HG02623 (cell line): Measurements from ENCODE around the gene TMEM86A.

Experiments used
- ATAC-seq: cut with Tn5 transposase; IDR thresholded peaks from one replicate; pipeline ENCODE4 v1.9.1; 2021; ENCODE audit warnings: moderate library complexity; ENCODE audit not compliant: unreplicated experiment

Gene TMEM86A

DNA sequence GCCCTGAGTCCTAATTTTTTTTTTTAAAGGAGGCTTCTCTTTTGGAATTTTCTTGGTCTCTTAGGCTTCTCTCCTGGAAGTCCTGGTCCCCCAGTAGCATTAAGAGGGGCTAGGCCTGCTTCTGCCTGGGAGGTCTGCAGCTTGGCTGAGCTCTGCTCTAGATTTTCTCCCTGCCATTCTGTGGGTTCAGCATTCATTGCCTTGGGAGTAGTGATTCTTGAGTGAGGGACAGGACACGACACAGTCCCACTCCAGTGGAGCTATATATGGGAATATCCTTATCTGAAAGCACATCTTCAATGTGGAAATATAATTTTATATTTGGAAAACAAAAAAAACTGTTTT lies 23.7 kb downstream of the TMEM86A start:
- ATAC-seq = peak; percentile 5

GRCh38 chr11:18723991-18724390 lies 25.4 kb downstream of the TMEM86A start:
- no peak for ATAC-seq

- ATAC-seq = no peak
Measured at GRCh38 chr11:18726040-18726439, 27.5 kb downstream of the TMEM86A start, which contains the start of gene IGSF22. IGSF22 (minus strand) TSS chr11:18726188; CDS start chr11:18724236, 1,952 bp downstream.

- ATAC-seq = no peak
Measured at GRCh38 chr11:18727479-18728236, 29.1 kb downstream of the TMEM86A start.

DNA sequence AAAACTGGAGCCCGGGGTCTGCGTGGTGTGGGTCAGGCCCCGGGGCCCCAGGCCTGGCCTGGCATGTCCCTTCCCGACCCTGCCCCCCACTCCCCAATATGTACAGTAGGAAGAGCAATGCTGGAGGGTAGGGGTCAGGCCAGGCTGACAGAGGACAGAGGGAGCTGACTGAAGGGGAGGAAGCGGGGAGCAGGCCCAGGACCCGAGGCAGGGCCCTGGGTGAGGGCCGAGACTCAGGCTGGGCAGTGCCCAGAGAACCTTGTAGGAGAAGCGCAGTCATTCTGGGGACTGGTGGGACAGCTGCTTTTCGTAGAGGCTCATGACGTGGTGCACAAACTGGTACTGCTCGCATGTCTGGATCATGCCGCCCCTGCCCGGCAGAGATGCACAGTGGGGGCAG lies 30.1 kb downstream of the TMEM86A start:
- no peak for ATAC-seq

GRCh38 chr11:18729426-18729825 lies 30.8 kb downstream of the TMEM86A start:
- no peak for ATAC-seq

DNA sequence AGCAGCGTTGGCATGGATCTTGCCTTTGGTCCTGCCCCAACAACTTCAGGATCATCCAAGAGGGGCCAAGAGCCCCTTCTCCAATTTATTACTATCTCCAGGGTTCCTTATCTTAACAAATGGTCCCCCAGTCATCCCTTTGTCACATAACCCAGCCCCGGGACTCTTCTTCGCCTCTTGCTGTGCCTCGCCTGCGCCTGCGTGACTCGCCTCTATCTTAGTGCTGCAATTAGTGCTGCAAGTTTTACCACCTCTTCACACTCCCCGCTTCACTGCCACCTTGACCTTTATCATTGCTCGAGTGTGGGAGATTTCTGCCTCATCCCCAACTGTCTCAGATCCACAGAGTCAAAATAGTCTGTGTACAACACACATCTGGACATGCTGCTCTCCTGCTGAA lies 31.4 kb downstream of the TMEM86A start:
- ATAC-seq = no peak

- no peak for ATAC-seq
Measured at GRCh38 chr11:18731441-18731840, 32.9 kb downstream of the TMEM86A start.

GRCh38 chr11:18731949-18732821 lies 33.6 kb downstream of the TMEM86A start:
- ATAC-seq = no peak

DNA sequence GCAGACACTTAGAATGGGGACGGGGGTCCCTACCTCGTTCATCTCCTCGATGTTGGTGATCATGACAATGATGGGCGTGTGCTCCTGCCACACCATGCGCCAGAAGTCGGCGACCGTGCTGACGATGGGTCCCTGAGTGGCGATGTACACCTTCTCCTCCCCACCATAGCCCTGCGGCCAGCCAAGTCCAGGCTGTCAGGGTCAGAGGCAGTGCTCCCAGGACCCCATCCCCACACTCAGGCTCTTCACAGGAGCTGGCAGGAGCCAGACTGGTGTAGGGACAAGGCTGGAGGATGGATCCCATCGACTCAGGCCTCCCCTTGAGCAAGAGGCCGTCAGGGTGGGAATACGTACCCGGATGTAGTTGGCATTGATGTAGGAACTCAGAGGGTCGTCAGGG lies 34.6 kb downstream of the TMEM86A start:
- ATAC-seq = no peak

DNA sequence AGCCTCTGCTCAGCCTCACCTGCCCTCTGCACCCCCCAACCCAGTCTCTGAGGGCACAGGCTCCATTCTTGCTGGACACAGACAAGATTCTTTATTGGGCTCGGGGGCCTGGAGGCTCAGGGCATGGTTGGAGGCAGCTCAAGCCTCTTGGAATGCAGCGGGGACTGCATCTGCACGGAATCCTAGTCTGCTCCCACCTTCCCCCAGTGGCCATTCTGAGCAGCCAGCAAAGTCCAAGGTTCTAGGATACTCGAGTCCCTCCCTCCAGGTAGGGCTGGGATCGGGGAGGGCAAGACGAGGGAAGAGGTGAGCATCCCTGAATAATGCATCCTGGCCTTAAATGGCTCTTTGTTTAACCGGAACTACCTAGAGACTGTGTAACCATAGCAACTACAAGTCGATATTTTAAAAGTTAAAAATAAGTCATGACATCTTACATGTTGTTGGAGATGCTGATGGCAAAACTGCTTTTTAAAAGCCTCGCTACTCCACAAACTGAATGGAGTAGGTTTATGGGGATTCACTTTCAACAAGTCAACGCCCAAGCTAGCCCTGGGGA lies 38.1 kb downstream of the TMEM86A start:
- no peak for ATAC-seq

GRCh38 chr11:18737642-18738041 lies 39.1 kb downstream of the TMEM86A start:
- ATAC-seq = no peak

DNA sequence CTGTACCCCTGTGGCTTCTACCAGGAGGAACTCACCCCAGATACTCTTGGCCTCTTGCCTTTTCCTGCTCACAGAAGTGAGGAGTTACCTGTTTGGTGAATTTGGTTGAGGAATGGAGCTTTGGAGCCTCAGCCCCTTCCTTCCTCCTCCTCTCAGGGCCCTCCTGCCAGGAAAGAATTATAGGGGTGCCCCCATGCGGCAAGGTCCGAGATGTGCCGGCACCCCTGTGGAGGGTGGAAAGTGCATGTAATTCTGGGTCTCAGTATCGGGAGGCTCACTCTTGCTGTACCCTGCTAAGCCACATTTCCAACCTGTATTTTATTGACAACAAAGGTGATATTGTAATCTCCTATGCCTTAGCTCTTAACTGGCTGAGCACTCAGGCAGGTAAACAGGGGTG lies 41.1 kb downstream of the TMEM86A start:
- no peak for ATAC-seq

DNA sequence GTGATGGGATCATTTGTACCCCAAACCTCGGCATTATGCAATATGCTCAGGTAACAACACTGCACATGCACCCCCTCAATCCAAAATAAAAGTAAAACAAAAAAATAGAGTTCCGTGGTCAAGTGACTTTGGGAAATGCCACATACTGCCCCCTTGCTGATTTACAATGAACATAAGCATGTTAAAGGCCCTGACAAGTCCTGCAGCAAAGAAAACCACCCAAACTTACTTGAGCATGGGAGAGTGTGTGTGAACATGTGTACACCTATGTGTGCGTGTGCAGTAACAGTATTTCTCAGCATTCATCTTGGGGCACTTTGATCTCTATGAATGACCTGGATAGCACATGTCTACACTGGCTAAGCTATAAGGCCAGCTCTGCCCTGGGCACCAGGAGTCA lies 43.2 kb downstream of the TMEM86A start:
- ATAC-seq = no peak

DNA sequence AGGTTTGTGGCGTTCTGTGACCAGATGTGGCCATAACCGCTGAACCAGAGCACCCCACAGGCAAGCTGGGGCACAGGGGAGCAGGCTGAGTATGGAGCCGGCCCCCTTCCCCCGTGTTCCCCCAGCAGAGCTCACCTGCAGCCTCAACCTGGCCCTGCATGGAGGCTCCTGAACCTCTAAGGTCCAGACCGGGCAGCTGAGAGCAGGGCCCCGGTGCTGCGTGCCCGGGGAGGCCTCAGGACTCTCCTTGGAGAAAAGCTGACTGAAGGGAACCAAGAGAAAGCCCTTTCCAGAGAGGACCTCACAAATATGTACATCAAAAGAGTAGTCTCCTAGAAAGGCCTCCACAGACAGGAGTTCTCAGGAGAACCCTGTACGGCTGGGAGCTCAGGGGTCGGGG lies 44.8 kb downstream of the TMEM86A start:
- ATAC-seq = no peak

DNA sequence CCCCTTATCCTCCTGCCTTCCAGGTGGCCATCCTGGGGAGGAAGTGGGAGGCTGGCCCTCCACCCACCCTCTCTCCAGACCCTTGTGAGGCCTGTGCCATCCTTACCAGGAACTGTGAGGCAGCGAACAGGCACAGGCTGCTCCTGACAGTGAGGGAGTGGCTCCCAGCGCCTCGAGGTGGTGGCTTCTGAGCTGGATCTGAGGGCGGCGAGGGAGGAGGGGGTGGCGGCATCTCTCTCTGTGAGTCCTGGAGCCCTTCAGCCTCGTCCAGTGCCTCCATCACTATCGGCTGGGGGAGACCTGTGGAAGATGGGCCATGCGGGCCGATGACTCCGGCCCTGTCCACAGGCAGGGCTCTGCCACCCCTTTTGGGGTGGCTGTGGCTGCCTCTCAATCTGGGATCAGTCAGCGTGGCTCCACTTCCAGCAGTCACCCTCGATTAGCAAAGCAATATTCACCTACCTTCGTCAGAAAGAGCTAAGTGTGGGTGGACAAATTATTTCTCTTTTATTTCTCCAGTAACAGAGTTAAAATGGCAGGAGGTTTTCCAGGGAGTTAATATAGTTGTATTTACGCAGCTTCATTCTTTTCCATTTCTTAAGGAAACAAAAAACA lies 45.4 kb downstream of the TMEM86A start:
- ATAC-seq = no peak

DNA sequence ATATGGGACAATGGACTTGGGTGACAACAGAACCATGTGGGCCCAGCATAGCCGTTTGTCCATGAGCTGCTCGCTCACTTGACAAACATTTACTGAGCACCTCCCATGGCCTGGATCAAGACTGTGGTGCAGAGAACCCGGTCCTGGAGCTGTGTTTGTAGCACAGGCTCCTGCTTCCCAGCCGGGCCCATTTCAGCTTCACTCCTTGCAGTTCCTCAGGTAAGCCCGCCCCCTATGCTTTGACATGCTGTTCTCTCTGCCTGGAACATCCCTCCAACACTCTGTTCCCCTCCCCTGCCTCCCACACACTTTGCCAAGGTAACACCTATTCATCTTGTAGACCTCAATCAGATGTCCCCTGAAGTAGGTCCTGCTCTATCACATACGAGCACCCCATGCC lies 46.7 kb downstream of the TMEM86A start:
- ATAC-seq = no peak

GRCh38 chr11:18748766-18749365 lies 50.3 kb downstream of the TMEM86A start:
- ATAC-seq = no peak

GRCh38 chr11:18749681-18750319 lies 51.2 kb downstream of the TMEM86A start:
- ATAC-seq = no peak

DNA sequence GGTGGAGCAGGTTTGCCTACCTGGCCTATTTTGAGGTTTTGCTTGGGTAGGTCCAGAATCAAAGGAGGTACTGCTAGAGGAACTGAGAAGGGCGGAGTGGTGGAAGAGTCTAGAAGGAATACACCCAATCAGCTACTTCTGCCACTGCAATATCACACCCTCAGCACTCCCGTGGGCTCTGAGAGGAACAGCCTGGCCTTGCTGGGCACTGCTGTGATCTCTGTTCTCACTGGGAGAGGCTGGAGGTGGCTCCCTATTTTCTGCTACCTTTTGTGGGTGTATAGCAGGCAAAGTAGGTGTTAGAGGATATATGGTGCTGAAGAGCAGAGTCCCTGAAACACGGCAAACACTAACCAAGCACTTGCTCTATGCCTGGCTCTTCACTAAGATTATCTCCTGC lies 52.4 kb downstream of the TMEM86A start:
- no peak for ATAC-seq

DNA sequence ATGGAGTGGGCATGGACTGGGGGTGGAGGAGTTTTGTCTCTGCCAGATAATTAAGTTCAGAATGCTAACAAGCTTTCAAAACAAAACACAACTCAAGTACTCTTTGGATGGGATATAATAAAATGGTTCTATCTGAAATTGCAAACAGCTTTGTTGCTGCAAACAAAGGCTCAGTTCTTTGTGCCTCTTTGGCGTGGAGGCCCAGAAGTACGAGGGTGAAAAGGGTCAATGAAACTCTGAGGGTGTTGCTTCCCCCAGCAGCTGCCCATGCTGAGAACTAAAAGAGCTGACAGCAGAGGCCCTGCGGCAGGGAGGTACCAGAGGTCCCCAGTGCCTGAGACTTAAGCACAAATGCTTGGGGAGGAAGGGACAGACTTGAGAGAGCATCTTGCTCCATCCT lies 53.9 kb downstream of the TMEM86A start:
- ATAC-seq = no peak
